GM12873 (cell line): ENCODE results near the gene CAMKV.
A peak's percentile ranks its signal among the peaks of the same experiment; 100 is the strongest.

Experiments used
- CTCF ChIP-seq: IDR thresholded peaks from 2 replicates; pipeline ENCODE4 v1.5.1; 2012; ENCODE audit warnings: low read depth, mild to moderate bottlenecking, moderate library complexity, low read length, control low read depth; ENCODE audit not compliant: insufficient read depth; ENCODE audit errors: missing control alignments

CAMKV gene

GRCh38 chr3:49841806-49842205 lies 27.9 kb downstream of the CAMKV start:
- no peak for TF ChIP-seq CTCF

GRCh38 chr3:49841126-49841696 lies 28.5 kb downstream of the CAMKV start:
- peak; percentile 63 for TF ChIP-seq CTCF

GRCh38 chr3:49840388-49840787 lies 29.3 kb downstream of the CAMKV start:
- TF ChIP-seq CTCF, result no peak

GRCh38 chr3:49839193-49839809 lies 30.4 kb downstream of the CAMKV start:
- peak; percentile 87 for TF ChIP-seq CTCF

- TF ChIP-seq CTCF, result no peak
Measured at GRCh38 chr3:49831341-49831740, 38.4 kb downstream of the CAMKV start.

GRCh38 chr3:49826016-49826415 lies 43.7 kb downstream of the CAMKV start:
- TF ChIP-seq CTCF, result no peak

GRCh38 chr3:49813497-49814174 lies 56.1 kb downstream of the CAMKV start, which contains the start of gene UBA7:
Gene UBA7, minus strand, starts transcription at chr3:49813953. Its CDS starts 166 bp downstream, at chr3:49813787.
- no peak for TF ChIP-seq CTCF
